HG02973 (cell line): ENCODE measurements around the gene KL.

Experiments used
- ATAC-seq: cut with Tn5 transposase; IDR thresholded peaks from one replicate; pipeline ENCODE4 v1.9.1; 2021; ENCODE audit warnings: moderate library complexity; ENCODE audit not compliant: unreplicated experiment

KL gene

GRCh38 chr13:33003458-33004019 lies 12.7 kb upstream of the KL start:
- ATAC-seq = no peak

- ATAC-seq = no peak
Observed at GRCh38 chr13:33004511-33004910, 11.7 kb upstream of the KL start.

GRCh38 chr13:33006134-33006533 lies 10.1 kb upstream of the KL start:
- ATAC-seq = no peak

GRCh38 chr13:33006638-33007037 lies 9.6 kb upstream of the KL start:
- ATAC-seq = no peak

GRCh38 chr13:33007237-33007636 lies 9.0 kb upstream of the KL start:
- ATAC-seq = no peak

- ATAC-seq = no peak
Observed at GRCh38 chr13:33007950-33008349, 8.3 kb upstream of the KL start.

- no peak for ATAC-seq
Observed at GRCh38 chr13:33008946-33009722, 7.1 kb upstream of the KL start.

GRCh38 chr13:33011828-33012470 lies 4.3 kb upstream of the KL start:
- no peak for ATAC-seq

- ATAC-seq = no peak
Observed at GRCh38 chr13:33014291-33014690, 1.9 kb upstream of the KL start.

GRCh38 chr13:33015241-33015668 lies 968 bp upstream of the KL start:
- ATAC-seq = no peak

- no peak for ATAC-seq
Observed at GRCh38 chr13:33015791-33016323, 366 bp upstream of the KL start.

GRCh38 chr13:33017323-33017929 lies 1.2 kb downstream of the KL start:
- peak; percentile 77 for ATAC-seq

GRCh38 chr13:33018886-33019285 lies 2.7 kb downstream of the KL start:
- ATAC-seq = no peak

GRCh38 chr13:33022986-33023385 lies 6.8 kb downstream of the KL start:
- no peak for ATAC-seq

GRCh38 chr13:33025220-33025744 lies 9.1 kb downstream of the KL start:
- no peak for ATAC-seq

GRCh38 chr13:33026489-33027152 lies 10.4 kb downstream of the KL start:
- no peak for ATAC-seq

GRCh38 chr13:33028620-33029019 lies 12.4 kb downstream of the KL start:
- no peak for ATAC-seq

GRCh38 chr13:33031277-33031676 lies 15.1 kb downstream of the KL start:
- no peak for ATAC-seq

GRCh38 chr13:33032037-33032625 lies 15.9 kb downstream of the KL start:
- no peak for ATAC-seq

- no peak for ATAC-seq
Observed at GRCh38 chr13:33033051-33033812, 17.0 kb downstream of the KL start.
